Measurements from ENCODE around the gene ELOB.

The ELOB gene

DNA sequence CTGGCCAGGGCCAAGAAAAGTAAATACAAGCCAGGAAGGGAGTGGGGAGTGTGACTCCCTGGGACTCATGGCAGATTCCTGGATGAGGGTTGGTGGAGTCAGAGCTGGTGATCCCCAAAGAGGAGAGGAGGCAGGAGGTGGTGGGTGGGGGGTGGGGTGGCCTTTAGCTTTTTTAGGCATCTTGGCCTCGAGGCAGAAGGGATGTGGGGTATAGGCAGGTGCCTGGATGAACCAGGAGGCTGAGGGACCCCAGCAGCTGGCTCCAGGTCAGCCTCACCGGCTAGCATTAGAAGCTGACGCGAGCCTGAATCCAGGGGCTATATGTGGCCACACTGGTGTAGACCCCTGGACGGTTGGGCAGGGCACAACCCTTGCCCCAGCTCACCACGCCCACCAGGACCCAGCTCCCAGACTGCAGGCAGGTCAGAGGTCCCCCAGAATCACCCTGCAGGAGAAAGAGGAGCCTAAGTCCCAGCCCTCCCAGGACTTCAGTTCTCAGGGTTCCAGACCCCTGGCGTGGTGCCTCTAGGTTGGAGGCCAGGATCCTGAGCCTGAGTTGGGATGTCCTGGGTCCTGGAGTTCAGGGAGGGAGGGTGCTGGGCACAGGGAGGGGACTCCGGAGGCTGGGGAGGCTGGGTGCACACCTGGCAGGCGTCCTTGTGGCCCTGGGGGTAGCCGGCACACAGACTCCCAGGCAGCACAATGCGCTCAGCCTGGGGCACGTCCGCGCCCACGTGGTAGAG, 7.4 kb upstream of the ELOB start:
- DNase-seq (ENCODE audit: low read depth in 4 of 4, low spot score in 1 of 4): no peak

DNA sequence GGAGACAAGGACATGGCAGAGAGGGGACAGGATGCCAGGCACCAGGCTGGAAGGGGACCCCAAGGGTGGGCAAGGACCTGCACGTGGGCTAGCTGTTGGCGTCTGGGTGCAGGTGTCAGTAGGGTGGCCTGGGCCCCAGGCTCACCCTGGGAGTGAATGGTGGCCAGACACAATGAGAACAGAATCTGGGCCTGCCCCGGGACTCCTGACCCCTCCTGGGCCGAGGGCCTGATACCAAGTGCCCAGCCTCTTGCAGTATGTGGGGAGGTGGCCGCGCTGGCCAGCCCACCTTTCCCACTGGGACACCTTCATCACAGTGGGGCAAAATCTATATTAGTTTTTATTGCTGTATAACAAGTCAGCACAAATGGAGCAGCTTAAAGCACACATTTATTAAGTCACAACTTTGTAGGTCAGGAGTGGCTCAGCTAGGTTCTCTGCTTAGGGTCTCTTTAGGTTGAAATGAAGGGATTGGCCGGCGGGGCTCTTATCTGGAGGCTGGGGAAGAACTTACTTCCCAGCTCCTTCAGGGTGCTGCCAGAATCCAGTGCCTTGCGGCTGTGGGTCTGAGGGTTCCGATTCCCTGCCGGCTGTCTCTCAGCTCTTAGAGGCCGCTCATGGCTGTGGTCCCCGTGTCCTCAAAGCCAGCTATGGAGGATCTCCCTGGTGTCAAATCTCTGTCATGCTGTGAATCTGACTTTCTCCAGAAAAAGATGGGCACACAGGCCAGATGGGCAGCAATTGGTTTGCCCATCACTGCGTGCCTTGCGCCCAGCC, 6.7 kb upstream of the ELOB start:
- DNase-seq (ENCODE audit: low read depth in 4 of 4, low spot score in 1 of 4): no peak

DNA sequence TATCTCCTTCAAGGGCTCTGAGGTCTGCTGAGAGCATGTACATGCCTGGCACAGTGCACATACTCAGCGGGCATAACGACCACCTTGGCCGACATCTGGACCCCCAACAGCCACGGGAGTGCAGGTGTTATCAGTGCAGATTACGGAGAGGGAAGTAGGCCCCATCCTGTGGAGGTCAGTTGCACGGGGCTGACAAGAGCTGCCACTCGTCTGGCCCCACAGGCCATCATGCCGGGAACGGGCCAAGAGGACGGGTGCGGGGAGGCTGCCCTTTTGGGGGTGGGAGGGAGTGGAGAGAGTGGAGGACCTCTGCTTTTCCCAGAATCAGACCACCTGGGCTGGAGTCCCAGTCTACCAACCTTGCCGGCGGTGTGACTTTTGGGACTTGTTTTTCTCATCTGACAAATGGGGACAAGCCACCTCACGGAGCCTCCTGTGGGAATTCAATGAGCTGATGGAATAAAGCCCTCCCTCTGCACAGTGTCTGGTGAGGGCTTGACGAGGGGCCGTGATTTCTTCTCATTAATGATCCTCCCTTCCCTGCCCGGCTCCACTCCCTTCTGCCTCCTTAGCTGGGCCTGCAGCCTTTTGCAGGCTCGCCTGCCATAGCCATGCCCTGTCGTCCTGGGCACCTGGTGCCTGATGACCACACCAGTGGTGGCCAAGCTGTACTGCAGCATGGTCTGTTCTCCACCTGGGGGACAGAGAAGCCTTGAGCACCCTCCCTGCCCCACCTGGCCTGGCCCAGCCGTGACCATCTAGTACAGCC, 5.7 kb upstream of the ELOB start:
- no peak for DNase-seq (ENCODE audit: low read depth in 4 of 4, low spot score in 1 of 4)

DNA sequence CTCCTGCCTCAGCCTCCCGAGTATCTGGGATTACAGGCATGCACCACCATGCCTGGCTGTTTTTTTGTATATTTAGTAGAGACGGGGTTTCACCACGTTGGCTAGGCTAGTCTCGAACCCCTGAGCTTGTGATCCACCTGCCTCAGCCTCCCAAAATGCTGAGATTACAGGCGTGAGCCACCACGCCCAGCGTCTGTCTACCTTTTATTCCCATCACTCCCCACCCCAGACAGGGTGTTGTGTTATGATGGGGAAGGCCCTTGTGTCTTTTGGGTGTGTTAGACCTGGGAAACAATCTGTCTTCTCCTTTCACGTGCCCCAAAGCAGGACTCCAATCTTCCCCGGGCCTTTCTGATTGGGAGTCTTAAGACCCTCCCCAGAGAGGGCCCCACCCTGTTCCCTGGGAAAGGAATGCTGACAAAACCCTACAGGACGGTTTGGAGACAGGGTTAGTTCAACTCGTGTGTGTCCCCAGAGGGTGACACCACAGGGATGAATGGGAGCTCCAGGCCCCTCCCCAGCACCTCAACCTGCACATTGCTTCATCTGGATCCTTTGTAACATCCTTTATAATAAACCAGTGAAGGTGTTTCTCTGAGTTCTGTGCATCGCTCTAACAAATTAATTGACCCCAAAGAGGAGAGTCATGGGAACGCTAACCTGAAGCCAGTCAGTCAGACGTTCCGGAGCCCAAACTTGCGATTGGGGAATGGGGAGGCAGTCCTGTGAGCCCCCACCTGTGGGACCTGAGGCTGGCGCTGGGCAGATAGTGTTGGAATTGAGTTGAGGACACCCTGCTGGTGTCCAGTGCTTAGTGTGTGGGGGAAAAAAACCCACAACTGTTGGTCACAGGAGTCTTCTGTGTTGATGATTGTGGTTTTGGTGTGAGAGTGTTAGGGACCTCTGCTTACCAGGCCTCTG, 3.2 kb upstream of the ELOB start:
- DNase-seq (ENCODE audit: low read depth in 4 of 4, low spot score in 1 of 4): no peak

DNA sequence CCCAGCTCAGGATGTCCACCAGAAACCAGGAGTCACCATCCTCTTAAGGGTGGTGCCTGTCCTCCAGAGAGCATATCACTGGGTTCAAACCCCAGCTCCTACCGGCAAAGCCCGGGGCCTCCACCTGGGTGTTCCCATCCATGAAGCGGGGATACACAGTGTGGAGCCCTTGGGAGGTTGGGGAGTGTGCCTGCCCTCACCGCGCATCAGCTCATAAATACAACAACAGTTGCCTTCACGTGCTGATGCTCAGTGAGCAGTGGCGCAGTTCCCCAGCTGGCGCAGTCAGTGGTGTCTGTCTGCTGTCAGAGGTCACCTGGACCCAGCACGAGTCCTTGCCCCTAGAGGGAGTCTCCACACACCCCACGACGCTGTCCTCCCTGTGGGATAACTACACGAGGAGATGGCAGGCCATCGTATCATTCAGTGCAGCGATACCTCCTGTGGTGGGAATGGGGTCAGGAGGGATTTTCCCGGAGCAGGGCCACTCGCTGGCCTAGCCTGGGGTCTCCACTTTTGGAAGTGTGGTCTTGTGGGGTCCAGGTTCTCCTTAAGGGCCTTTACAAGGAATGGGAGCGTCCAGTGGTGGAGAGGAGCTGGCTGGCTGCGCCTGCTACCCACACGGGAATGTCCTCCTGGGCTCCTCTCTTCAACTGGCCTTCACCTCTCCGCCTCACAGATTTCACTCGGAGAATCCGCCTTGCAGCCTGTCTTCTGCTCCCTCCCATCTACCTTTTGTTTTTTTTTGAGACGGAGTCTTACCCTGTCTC, 2.3 kb upstream of the ELOB start:
- no peak for DNase-seq (ENCODE audit: low read depth in 4 of 4, low spot score in 1 of 4)

DNA sequence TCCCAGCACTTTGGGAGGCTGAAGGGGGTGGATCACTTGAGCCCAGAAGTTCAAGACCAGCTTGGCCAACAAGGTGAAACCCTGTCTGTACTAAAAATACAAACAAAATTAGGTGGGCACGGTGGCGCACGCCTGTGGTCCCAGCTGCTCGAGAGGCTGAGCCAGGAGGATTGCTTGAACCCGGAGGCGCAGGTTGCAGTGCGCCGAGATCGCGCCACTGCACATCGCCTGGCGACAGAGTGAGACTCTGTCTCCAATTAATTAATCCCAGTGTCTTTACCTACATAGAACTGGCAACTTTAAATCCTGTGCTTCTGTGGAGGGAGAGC, 1.5 kb upstream of the ELOB start:
- DNase-seq (ENCODE audit: low read depth in 4 of 4, low spot score in 1 of 4): no peak

DNA sequence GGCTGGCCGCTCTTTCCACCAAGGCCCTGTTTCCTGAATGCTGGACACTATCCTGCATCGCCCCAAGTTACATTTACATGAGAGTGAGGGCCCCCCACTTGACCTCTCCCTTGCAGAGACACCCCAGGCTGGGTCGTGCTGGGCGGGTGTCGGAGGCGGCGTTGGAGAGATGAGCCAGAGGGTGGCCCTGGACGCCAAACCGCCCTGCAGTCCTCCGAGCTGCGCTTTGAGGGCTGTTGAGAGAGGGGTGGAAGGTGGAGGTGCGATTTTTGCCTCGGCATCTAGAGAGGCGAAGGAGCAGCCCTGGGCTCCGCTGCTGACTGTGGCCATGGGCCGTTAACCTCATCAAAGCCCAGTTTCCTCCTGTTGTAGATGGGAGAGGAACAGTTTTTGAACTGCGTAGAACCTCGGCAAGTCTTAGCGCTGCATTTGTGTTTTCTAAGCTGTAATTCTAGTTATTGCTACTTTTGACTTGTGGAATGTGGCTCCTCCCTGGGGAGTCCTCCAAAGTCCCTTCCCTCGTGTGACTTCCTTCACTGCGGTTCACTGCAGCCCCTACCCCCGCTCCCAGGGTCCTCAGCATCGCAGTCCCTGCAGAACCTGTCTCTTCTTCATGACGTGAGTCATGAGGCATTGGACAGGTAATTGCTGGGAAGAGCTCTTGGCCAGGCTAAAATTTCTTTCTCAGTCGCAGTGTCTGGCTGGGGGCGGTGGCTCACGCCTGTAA, 986 bp upstream of the ELOB start:
- no peak for DNase-seq (ENCODE audit: low read depth in 4 of 4, low spot score in 1 of 4)

DNA sequence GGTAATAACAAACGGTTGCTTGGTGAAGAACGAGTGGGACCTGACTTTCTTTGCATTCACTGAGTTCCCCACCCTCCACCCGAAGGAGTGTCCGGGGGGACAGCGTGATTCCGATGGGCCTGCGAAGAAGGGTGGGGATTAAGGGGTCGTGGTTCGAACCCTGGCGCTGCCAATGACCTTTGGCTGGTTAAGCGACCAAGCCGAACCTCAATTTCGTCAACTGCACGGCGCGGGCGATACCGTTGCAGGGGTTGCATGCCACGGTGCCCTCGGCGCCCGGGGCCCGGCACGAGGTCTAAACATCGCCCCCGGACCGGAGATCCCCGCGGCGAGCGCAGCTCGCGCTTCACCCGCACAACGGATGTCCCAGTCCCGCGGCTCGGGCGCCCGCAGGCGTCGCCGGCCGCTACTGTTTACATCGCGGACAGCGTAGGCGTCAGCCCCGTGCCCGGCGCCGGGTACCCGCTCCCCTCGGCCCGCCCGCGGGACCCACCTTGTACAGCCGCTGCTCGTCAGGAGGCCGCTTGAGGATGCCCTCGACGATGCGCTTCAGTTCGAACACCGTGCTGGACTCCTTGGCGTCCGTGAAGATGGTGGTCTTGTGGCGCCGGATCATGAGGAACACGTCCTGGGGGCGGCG, 460 bp downstream of the ELOB start:
- DNase-seq (ENCODE audit: low read depth in 4 of 4, low spot score in 1 of 4): peak in 1 of 4 experiments; percentile 22

DNA sequence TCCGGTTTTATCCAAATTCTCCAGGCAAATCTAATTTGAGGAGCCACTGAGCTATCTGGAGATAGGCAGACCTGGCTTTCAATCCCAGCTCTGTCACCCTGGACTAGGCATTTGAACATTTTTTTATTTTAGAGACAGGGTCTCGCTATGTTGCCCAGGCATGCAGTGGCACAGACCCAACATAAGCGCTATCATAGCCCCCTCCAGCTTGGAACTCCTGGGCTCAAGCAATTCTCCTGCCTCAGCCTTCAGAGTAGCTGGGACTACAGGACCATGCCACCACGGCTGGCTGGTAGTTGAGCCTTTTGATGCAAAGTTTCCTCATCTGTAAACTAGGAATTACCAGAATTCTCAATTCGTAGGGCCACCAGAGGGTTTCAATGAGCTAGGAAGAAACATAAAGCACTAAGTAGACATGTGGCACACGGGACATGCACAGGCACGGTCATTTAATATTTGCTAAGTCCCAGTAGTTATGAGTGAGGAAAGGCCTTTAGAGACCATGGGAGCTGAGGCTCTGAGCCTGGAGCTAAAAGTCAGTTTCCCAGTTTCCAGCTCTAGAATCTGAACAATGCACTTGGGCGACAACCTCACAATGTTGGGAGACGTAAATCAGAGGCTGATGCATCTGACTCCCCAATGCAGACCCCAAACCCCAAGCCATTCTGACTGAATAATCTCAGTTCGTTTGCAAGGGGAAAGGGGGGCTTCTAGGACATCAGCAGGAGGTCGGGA, 1.1 kb downstream of the ELOB start:
- no peak for DNase-seq (ENCODE audit: low read depth in 4 of 4, low spot score in 1 of 4)

DNA sequence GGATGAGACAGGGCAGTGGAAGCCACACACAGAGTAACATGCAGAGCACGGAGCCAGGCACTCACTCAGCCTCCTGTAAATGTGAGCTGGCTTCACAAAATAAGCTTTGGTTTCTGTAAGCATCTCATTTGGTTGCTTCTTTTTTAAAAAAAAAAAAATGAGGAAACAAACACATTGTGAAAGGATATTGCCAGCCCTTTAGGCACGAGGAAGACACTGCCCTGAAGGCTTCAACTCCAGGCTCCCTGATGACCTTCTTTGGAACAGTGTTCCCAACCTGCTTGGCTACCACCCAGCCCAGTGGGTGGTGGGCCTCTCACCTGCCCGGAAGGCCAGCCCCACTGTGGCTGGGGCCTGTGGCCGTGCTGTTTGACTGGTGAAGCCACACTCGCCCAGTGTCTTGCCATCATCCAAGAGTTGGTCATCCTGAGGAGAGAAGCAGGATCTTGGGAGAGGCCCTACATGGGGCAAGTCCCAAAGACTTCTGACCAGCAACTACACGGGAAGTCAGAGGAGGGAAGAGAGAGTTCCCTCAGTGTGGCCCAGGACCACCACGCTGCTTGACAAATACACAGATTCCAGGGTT, 1.9 kb downstream of the ELOB start:
- DNase-seq (ENCODE audit: low read depth in 4 of 4, low spot score in 1 of 4): no peak

DNA sequence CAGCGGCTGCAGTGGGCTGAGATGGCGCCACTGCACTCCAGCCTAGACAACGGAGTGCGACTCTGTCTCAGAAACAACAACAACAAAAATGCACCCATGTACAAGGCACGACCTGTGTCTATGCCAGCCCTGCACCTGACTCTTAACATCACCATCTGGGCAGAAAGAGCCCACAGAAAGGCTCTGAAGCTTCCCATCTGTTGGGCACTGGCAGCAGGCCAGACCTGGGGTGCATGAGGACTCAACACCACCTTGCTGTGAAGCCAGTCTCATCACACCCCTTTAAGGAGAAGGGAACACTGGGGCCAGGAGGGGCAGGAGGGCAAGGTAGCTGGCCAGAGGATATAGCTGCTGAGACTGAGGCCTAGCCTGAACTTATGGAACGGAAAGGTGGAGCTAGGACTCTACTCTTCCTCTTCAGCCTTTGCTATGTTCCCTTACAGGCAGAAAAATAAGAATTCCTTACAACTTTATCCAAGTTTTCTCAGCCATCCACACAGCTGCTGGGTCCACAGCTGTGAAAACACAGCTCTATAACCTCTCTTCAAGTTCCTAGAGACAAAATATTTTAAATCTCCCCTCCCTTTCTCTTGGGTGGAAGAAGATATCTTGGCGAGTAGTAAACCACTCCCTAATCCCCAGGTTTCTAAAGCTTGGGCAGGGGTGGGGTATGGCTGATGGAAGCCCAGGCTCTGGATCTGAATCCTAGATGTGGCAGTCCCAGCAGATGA, 2.8 kb downstream of the ELOB start:
- no peak for DNase-seq (ENCODE audit: low read depth in 4 of 4, low spot score in 1 of 4)

DNA sequence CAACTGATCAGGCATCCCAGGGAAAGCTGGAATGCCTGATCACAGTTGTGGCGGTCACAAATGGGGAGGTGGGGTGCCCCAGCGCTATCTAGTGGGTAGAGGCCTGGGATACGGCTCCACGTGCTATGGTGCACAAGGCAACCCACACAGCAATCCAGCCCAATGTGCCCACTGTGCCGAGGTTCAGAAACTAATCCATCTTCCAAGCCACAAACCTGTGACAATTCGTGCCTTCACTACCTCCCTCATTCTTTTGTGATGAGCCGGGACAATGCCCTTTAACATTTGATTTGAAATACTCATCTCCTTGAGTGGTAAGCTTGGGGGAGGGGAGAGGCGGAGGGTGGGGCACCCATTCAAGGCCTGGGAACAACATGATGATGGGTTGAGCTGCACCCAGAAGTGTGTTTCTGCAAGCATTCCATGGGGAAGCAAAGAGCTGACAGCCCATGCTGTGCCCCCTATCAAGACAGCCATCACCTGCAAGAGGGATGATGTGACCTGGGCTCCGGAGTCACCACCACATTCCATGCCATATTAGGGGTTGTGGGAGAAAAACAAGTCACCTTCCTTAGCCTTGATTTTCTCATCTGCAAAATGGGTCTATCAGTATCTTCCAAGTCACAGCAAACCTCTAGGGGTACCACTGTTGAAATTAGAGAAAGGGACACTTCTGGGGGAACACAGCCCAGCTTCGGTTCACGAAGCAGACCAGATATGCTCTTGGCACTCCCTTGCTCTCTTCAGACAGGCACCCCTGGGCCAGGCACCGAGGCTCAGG, 3.7 kb downstream of the ELOB start:
- no peak for DNase-seq (ENCODE audit: low read depth in 4 of 4, low spot score in 1 of 4)

DNA sequence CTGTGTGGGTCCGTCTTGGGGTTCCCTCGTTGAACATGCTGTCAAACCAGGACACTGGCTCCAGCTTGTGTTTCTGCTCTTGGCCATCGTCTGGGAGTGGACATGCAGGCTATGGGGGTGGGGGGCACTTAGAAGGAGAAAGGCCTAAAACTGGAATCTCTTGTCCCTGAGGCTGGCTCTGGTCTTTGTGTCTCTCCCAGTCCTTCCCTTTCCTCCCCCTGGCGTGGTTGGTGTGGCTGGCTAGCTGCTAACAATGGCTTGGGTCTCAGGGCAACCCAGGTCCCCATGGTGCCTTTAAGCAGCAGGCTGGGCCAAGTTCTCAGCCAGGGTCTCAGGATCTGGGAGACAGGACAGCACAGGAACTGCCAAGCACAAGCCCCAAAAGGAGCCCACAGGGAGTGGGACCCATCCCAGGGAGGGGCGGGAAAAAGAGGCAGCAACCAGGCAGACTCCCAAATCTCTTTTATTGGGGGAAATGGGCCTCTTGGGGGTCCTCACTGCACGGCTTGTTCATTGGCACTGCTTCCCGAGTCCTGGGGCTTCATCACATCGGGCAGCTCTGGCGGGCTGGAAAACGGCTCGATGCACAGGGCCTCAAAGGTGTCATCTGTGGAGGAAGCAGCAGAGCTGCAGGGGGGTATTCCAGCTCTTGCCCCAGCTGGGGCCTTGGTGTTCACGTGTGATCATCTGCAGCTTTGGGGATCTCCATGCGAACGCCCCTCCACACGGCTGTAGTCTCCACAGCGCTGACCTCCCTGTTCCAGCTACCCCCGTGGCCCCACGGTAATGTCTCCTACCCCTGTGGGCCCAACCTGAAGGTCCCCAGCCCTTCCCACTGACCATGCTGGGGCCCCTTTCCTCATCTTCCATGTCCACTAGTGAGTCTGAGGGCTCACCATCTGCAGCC, 5.3 kb downstream of the ELOB start:
- no peak for DNase-seq (ENCODE audit: low read depth in 4 of 4, low spot score in 1 of 4)

DNA sequence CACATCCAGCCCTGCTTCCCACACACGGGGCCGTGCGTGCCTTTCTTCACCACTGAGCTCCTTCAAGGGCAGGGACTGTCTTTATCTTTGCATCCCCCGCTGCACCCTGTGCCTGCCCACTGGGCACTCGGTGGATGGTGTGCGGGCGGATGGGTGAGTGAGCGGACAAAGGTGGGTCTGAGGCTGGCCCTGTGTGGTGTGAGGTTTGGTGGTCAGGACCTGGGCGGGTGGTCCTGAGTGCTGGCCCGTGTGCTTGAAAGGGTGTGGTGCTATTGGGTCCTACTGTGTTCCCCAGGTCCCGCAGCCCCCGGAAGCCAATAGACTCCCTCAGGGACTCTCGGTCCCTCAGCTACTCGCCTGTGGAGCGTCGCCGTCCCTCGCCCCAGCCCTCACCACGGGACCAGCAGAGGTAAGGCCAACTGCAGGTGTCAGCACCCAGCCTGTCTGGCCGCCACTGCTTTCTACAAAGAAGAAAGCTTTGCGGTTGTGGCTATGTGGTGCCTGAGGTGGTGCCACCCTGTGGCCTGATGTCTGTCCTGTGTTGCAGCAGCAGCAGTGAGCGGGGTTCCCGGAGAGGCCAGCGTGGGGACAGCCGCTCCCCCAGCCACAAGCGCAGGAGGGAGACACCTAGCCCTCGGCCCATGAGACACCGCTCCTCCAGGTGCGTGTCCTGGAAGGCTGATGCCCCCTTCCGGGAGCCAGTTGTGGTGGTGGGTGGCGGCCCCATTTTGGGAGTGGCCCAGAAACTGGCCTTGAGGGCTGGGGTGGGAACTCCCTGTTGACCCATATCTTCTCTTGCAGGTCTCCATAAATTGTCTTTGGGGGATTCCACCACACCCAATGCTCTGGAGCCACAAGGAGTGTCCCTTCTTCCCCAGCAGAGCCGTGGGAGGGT, 6.8 kb downstream of the ELOB start:
- no peak for DNase-seq (ENCODE audit: low read depth in 4 of 4, low spot score in 1 of 4)

DNA sequence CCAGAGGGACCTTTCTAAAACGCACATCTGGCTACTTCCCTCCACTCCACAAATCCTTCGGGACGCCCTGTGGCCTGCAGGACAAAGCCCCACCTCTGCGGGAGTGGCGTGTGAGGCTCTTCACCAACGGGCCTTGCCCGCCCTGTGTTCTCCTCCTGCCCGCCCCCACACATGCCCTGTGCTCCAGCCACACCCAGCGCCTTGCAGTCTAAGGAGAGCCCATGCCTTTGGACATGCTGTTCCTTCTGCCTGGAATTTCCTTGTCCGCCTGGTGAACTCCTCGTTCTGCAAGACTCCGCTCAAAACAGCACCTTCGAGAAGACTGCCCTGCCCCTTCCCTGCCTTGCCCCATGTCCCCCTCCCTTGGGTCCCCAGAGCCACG, 7.4 kb downstream of the ELOB start:
- no peak for DNase-seq (ENCODE audit: low read depth in 4 of 4, low spot score in 1 of 4)
